ENCODE data around the gene GTF2IRD1.
"Not testable (repeated sequence)": the region's sequence is repeated elsewhere in the genome, so short reads cannot be mapped to it uniquely, and the experiment has no call there.

Gene GTF2IRD1

DNA sequence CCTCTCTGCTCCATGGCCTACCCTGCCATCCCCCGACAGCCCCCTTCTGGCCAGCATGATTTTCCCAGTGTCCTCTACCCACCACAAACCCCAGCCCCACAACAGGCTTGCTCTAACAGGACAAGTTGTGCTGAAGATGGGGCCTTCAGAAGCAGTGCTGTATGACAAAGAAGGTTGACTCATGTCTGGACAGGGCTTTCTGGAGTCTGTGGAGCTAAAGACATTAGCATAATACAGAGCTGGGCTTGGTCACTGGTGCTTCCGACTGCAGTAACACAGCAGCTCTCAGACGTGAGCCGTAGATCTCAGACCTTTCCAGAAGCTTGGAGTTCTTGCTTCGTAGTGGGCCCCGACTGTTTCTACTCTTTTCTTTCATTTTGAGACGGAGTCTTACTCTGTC lies 100.5 kb downstream of the GTF2IRD1 start:
- DNase-seq (ENCODE audit: low read depth), result no peak
- H3K4me3 ChIP-seq (ENCODE audit: low read length), result no peak overlapping the region
- TF ChIP-seq, protein P1, sequence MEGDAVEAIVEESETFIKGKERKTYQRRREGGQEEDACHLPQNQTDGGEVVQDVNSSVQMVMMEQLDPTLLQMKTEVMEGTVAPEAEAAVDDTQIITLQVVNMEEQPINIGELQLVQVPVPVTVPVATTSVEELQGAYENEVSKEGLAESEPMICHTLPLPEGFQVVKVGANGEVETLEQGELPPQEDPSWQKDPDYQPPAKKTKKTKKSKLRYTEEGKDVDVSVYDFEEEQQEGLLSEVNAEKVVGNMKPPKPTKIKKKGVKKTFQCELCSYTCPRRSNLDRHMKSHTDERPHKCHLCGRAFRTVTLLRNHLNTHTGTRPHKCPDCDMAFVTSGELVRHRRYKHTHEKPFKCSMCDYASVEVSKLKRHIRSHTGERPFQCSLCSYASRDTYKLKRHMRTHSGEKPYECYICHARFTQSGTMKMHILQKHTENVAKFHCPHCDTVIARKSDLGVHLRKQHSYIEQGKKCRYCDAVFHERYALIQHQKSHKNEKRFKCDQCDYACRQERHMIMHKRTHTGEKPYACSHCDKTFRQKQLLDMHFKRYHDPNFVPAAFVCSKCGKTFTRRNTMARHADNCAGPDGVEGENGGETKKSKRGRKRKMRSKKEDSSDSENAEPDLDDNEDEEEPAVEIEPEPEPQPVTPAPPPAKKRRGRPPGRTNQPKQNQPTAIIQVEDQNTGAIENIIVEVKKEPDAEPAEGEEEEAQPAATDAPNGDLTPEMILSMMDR (conservative IDR thresholded peaks at IDR 0.05; ENCODE audit: low read length), result no peak

DNA sequence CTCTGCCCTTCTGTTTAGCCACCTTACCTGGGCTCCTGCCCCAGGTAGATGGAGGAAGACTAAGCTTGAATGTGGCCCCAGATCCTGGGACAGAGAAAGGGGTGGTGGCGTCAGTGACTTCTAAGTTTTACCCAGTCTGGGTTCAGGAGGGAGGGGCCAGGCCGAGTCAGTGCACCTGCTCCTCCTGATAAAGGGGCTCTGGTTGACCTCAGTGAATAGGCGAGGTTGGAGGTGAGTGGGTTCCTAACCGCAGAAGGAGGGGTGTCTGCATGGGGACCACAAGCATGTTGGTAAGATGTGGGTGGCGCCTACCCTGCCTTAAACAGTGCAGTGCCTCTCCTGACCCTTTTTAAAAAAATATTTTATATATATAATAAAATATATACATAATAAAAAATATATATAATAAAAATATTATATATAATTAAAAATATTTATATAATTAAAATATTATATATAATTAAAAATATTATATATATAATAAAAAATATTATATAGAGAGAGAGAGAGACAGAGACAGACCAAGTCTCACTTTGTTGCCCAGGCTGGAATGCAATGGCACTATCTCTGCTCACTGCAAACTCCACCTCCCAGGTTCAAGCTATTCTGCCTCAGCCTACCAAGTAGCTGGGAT lies 106.5 kb downstream of the GTF2IRD1 start:
- H3K4me3 ChIP-seq (ENCODE audit: low read length), result no peak overlapping the region
- TF ChIP-seq, protein P1 (conservative IDR thresholded peaks at IDR 0.05; ENCODE audit: low read length), result no peak
- no peak for DNase-seq (ENCODE audit: low read depth)

DNA sequence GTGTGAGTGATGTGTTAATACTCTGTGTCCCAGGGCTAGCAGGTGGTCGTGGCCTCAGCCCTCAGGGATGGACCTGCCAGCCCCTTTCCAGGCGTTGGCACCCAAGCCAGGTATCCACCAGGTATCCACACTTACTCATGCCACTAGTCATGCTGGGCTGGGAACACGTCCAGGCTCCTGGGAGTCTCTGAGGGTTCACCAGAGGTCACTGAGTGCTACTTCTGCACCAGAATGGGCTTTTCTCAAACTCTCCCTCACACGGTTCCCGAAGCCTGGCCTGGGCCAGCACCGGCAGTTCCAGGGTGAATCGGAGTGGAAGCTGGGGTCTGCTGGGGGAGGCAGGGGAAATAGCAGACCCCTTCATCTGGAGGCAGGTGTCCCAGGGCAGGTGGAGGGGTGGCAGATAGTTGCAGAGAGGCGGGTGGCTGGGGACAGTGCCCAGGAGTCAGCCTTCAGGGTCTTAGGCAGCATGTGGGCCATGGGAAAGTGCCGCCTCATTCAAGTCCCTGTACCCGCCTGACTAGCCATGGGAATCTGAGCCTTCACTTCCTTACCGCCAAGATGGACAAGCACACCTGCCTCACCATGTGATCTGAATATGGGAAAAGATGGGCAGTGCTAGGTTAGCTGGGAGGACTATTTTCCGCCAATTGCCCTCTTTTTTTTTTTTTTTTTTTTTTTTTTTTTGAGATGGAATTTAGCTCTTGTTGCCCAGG lies 108.3 kb downstream of the GTF2IRD1 start:
- no peak for DNase-seq (ENCODE audit: low read depth)
- no peak overlapping the region for H3K4me3 ChIP-seq (ENCODE audit: low read length)
- TF ChIP-seq, protein P1 (conservative IDR thresholded peaks at IDR 0.05; ENCODE audit: low read length), result no peak

GRCh38 chr7:74563639-74564038 lies 109.9 kb downstream of the GTF2IRD1 start:
- not testable (repeated sequence) for DNase-seq (ENCODE audit: low read depth)

DNA sequence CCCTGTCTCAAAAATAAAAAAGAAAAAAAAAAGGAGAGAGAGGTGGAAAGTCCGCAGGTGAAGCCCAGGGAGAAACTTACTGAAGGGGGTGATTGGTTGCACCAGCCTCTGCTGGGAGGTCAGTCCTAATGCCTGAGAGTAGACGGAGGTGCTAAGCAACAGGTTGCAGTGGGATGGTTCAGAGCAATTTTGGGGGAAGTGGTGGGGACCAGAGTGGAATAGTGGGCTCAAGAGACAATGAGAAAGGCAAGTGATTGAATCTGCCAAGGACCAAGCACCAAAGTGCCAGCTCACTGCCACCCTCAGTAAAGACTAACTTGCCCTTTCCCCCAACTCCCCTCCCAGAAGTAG lies 113.6 kb downstream of the GTF2IRD1 start:
- DNase-seq (ENCODE audit: low read depth), result no peak
- TF ChIP-seq, protein P1 (conservative IDR thresholded peaks at IDR 0.05; ENCODE audit: low read length), result no peak
- no peak overlapping the region for H3K4me3 ChIP-seq (ENCODE audit: low read length)

More at GRCh38 chr7:74563639-74564038, 109.9 kb downstream of the GTF2IRD1 start:
- not testable (repeated sequence) for H3K4me3 ChIP-seq (ENCODE audit: low read length)

GRCh38 chr7:74568658-74569057 lies 115.0 kb downstream of the GTF2IRD1 start:
- TF ChIP-seq, protein P1 (conservative IDR thresholded peaks at IDR 0.05; ENCODE audit: low read length), result no peak
- DNase-seq (ENCODE audit: low read depth), result no peak
- no peak overlapping the region for H3K4me3 ChIP-seq (ENCODE audit: low read length)

DNA sequence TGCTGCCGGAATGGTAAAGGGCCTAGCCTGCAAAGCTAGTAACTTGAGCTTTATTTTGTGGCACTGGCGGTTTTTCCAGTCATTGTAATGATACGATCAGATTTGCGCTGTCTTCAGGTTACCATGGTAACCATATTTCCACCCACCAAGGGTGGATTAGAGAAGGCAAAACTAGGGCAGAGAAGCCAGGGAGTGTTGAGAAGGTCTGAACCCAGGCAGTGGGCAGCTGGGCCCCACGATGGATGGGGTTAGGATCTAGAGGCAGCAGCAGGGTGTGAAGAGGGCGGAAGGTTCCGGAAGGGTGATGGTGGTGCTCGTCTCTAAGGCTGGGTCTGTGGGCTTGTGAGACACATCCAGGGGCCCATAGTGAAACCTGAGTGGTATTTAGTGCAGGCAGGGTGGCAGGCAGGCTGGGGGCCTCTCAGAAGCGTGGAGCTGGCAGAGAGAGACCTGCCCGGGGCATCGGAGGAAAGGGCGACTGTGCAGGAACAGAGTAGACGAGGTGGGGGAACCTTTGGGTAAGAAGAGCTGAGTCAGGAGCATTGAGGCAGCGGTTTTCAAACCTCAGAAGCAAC lies 115.9 kb downstream of the GTF2IRD1 start:
- H3K4me3 ChIP-seq (ENCODE audit: low read length), result no peak overlapping the region
- DNase-seq (ENCODE audit: low read depth), result no peak
- TF ChIP-seq, protein P1 (conservative IDR thresholded peaks at IDR 0.05; ENCODE audit: low read length), result no peak
